Liver (tissue), 9 donors: ENCODE data around the gene FAM171A1. TPM values are rescaled to one million over a fixed set of nuclear protein-coding genes. Genes with fewer than 3 reads are reported as not detected.
A peak's percentile ranks its signal among the peaks of the same experiment; 100 is the strongest.

Experiments used
- DNase-seq: peaks from one replicate; pipeline ENCODE4 v3.0.0-alpha.2; 2017; ENCODE audit warnings: low spot score
- H3K27ac ChIP-seq, 2 donors: one replicate each; pipeline ENCODE4 v1.7.0; 2013; ENCODE audit warnings: inconsistent platforms in 2 of 2, low read length in 2 of 2, control low read depth in 1 of 2, low read depth in 1 of 2, mild to moderate bottlenecking in 1 of 2
- H3K27me3 ChIP-seq, 4 donors: one replicate each; pipeline versions ENCODE4 v1.6.1 to v1.7.0; 2013; ENCODE audit warnings: low read length in 3 of 4, inconsistent platforms in 1 of 4, mild to moderate bottlenecking in 1 of 4, moderate library complexity in 1 of 4; ENCODE audit not compliant: control insufficient read depth in 4 of 4, insufficient read depth in 4 of 4
- H3K36me3 ChIP-seq, 4 donors: one replicate each; pipeline versions ENCODE4 v1.6.1 to v1.7.0; 2013; ENCODE audit warnings: low read length in 3 of 4, mild to moderate bottlenecking in 3 of 4, low read depth in 1 of 4, moderate library complexity in 1 of 4; ENCODE audit not compliant: control insufficient read depth in 4 of 4, insufficient read depth in 3 of 4
- H3K4me1 ChIP-seq, 4 donors: one replicate each; pipeline versions ENCODE4 v1.6.1 to v1.7.0; 2013; ENCODE audit warnings: low read length in 3 of 4, mild to moderate bottlenecking in 3 of 4, moderate library complexity in 1 of 4; ENCODE audit not compliant: control insufficient read depth in 4 of 4, insufficient read depth in 4 of 4
- H3K4me3 ChIP-seq, 3 donors: one replicate each; pipeline versions ENCODE4 v1.6.1 to v1.7.0; 2013; ENCODE audit warnings: low read length in 3 of 3, control low read depth in 1 of 3, low read depth in 1 of 3, mild to moderate bottlenecking in 1 of 3
- H3K9ac ChIP-seq, 2 donors: one replicate each; pipeline ENCODE4 v1.7.0; 2013; ENCODE audit warnings: low read length in 2 of 2, mild to moderate bottlenecking in 2 of 2, moderate library complexity in 2 of 2, control low read depth in 1 of 2, low read depth in 1 of 2
- H3K9me3 ChIP-seq, 4 donors: one replicate each; pipeline versions ENCODE4 v1.6.1 to v1.7.0; 2013; ENCODE audit warnings: low read length in 3 of 4; ENCODE audit not compliant: control insufficient read depth in 4 of 4
- FOXA2 ChIP-seq: IDR thresholded peaks from 2 replicates; pipeline ENCODE4 v1.6.1; 2016; ENCODE audit warnings: antibody characterized with exemption
- GABPA ChIP-seq, 2 donors: IDR thresholded peaks in 1 of 2; conservative IDR thresholded peaks in 1 of 2; 2 replicates each; pipeline ENCODE4 v1.6.1; 2016; ENCODE audit warnings: antibody characterized with exemption in 2 of 2, mild to moderate bottlenecking in 1 of 2, moderate library complexity in 1 of 2
- HNF4A ChIP-seq, 2 donors: conservative IDR thresholded peaks; 2 replicates each; pipeline ENCODE4 v1.6.1; 2016; ENCODE audit warnings: antibody characterized with exemption in 2 of 2, mild to moderate bottlenecking in 2 of 2
- HNF4G ChIP-seq: IDR thresholded peaks from 2 replicates; pipeline ENCODE4 v1.6.1; 2016; ENCODE audit warnings: antibody characterized with exemption
- JUND ChIP-seq, 2 donors: IDR thresholded peaks; 2 replicates each; pipeline ENCODE4 v1.6.1; 2016; ENCODE audit warnings: antibody characterized with exemption in 2 of 2
- NR2F2 ChIP-seq: IDR thresholded peaks from 2 replicates; pipeline ENCODE4 v1.6.1; 2016; ENCODE audit warnings: antibody characterized with exemption
- RAD21 ChIP-seq, 2 donors: IDR thresholded peaks; 2 replicates each; pipeline ENCODE4 v1.6.1; 2016; ENCODE audit warnings: antibody characterized with exemption in 2 of 2, mild to moderate bottlenecking in 2 of 2
- RXRA ChIP-seq, 2 donors: IDR thresholded peaks; 2 replicates each; pipeline ENCODE4 v1.6.1; 2017 to 2018; ENCODE audit warnings: antibody characterized with exemption in 2 of 2, mild to moderate bottlenecking in 1 of 2
- SP1 ChIP-seq: IDR thresholded peaks from 2 replicates; pipeline ENCODE4 v1.6.1; 2018; ENCODE audit warnings: antibody characterized with exemption, mild to moderate bottlenecking
- TAF1 ChIP-seq: conservative IDR thresholded peaks from 2 replicates; pipeline ENCODE4 v1.6.1; 2016; ENCODE audit warnings: antibody characterized with exemption, mild to moderate bottlenecking
- WGBS: extraction: QIAGEN DNeasy Blood & Tissue Kit; methylation state at CpG from one replicate; pipeline ENCODE4 v1.1.7; 2013; 5-methylcytosine and 5-hydroxymethylcytosine counted together
- polyA plus RNA-seq, 2 donors: library from polyadenylated mRNA; stranded (reverse) in 1 of 2; unstranded in 1 of 2; fragments of 200-250 nt in 1 of 2; fragments of >200 nt in 1 of 2; fragmentation: Nextera tagmentation in 1 of 2; extraction: Ambion mirVana in 1 of 2; gene quantifications; one replicate each; pipeline versions ENCODE4 v1.2.1 to v1.2.3, GENCODE V29; 2013 to 2015
- total RNA-seq, 2 donors: library from RNA; depleted of rRNA; stranded (reverse); fragments of >200 nt; gene quantifications; one replicate each; pipeline ENCODE4 v1.2.3, GENCODE V29; 2014
- TF ChIP-seq, protein P1 (sequence below): fragments of 150-350 bp; IDR thresholded peaks from 2 replicates; pipeline ENCODE4 v1.5.1; 2017; ENCODE audit warnings: improper control_type of control experiment, low read depth, low read length; ENCODE audit not compliant: missing input control
- TF ChIP-seq, protein P2 (sequence below): IDR thresholded peaks from 2 replicates; pipeline ENCODE4 v1.6.1; 2016; ENCODE audit warnings: antibody characterized with exemption
- donor health status: healthy.
- donor health status: healthy.
- donor health status: healthy.
- donor health status: healthy.
- donor health status: healthy.

The FAM171A1 gene
- total and polyA plus RNA-seq, 4 donors, result 2.5 to 10.2 (median 7.7) TPM

- TF ChIP-seq, protein P1, sequence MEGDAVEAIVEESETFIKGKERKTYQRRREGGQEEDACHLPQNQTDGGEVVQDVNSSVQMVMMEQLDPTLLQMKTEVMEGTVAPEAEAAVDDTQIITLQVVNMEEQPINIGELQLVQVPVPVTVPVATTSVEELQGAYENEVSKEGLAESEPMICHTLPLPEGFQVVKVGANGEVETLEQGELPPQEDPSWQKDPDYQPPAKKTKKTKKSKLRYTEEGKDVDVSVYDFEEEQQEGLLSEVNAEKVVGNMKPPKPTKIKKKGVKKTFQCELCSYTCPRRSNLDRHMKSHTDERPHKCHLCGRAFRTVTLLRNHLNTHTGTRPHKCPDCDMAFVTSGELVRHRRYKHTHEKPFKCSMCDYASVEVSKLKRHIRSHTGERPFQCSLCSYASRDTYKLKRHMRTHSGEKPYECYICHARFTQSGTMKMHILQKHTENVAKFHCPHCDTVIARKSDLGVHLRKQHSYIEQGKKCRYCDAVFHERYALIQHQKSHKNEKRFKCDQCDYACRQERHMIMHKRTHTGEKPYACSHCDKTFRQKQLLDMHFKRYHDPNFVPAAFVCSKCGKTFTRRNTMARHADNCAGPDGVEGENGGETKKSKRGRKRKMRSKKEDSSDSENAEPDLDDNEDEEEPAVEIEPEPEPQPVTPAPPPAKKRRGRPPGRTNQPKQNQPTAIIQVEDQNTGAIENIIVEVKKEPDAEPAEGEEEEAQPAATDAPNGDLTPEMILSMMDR, result no peak
These were observed 10.0 kb downstream of the FAM171A1 start (continued) for GRCh38 chr10:15361131-15361530.

GRCh38 chr10:15360566-15360965 is 10.5 kb downstream of the FAM171A1 start:
- Histone ChIP-seq H3K36me3 (no peaks in the 10 kb centered on the region), H3K4me1 (no peaks in the 10 kb centered on the region), H3K9me3 (no peaks in the 10 kb centered on the region), H3K27ac (no peak overlapping the region), H3K9ac (no peak overlapping the region), H3K4me3 (no peak overlapping the region), H3K27me3 (no peaks in the 10 kb centered on the region)
- 92% methylated on average over 4 of the region's 4 CpGs for whole genome bisulfite sequencing
- no peak for DNase-seq
- no peak for TF ChIP-seq FOXA2

DNA sequence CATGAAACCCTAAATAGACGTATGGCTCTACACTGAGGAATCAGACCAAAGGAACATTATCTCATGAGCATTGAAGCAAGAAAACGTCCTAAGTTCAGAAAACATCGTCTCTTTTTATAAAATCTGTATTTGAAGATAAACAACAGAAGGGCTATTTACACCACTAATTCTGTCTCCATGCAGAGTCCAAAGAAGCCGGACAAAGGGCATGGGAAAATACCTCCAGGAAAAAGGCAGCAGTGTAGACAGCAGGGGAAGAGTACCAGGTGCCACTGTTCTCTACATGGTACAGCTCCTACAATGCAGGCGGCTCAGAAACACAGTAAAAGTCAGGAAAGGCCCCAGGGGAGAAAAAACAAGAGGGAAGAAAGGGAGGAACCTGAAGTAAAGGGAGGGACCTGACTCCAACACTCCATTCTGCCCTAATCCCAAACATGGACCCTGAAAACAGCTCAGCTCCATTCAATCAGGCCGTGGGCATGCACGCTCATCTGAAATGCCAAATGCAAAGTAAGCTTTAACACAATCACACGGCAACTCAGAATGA is 17.5 kb downstream of the FAM171A1 start:
- Histone ChIP-seq H3K27me3 (no peaks in the 10 kb centered on the region), H3K9ac (no peak overlapping the region), H3K9me3 (no peaks in the 10 kb centered on the region), H3K4me1 (peaks cover 0 to 11% (median 7%) of the 10 kb centered on the region in 4 donors), H3K36me3 (no peaks in the 10 kb centered on the region), H3K4me3 (no peak overlapping the region), H3K27ac (no peak overlapping the region)
- no peak for DNase-seq
- 54% methylated on average over 8 of the region's 8 CpGs for WGBS
- TF ChIP-seq RAD21 (IDR thresholded peaks at IDR 0.05) (no peak), NR2F2 (no peak), JUND (IDR thresholded peaks at IDR 0.05) (no peak), FOXA2 (no peak), HNF4A (conservative IDR thresholded peaks at IDR 0.05) (peak; percentile 38 to 41)

DNA sequence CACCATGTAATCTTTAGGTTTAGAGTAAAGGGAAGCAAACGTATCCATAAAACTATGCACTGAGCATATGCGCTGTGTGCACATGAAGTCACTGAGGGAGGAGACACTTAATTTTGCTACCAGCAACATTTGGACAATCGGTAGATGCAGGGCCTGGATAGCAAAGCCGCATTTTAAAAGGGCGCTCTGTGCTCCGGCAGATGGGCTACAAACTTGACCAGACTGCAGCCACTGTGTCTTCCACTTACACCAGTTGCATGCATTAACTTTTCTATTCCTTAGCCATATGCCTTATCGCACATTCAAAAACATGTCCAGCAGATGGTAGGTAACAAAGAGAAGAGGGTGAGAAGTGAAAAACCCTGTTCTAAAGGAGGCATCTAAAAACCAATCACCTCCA is 18.3 kb downstream of the FAM171A1 start:
- no peak overlapping the region for H3K9ac ChIP-seq
- H3K27me3 ChIP-seq, result no peaks in the 10 kb centered on the region
- H3K4me1 ChIP-seq, result peaks cover 0 to 11% (median 7%) of the 10 kb centered on the region in 4 donors
- no peak for DNase-seq
- H3K27ac ChIP-seq, result no peak overlapping the region
- TF ChIP-seq RAD21 (IDR thresholded peaks at IDR 0.05) (no peak), GABPA (IDR thresholded peaks at IDR 0.05 in 1 of 2, conservative IDR thresholded peaks at IDR 0.05 in 1 of 2) (no peak), HNF4G (no peak), TAF1 (no peak), NR2F2 (no peak), RXRA (IDR thresholded peaks at IDR 0.05) (no peak), SP1 (no peak)
- TF ChIP-seq, protein P2, sequence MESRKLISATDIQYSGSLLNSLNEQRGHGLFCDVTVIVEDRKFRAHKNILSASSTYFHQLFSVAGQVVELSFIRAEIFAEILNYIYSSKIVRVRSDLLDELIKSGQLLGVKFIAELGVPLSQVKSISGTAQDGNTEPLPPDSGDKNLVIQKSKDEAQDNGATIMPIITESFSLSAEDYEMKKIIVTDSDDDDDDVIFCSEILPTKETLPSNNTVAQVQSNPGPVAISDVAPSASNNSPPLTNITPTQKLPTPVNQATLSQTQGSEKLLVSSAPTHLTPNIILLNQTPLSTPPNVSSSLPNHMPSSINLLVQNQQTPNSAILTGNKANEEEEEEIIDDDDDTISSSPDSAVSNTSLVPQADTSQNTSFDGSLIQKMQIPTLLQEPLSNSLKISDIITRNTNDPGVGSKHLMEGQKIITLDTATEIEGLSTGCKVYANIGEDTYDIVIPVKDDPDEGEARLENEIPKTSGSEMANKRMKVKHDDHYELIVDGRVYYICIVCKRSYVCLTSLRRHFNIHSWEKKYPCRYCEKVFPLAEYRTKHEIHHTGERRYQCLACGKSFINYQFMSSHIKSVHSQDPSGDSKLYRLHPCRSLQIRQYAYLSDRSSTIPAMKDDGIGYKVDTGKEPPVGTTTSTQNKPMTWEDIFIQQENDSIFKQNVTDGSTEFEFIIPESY, result no peak
- TF ChIP-seq, protein P1, result no peak
- H3K4me3 ChIP-seq, result no peak overlapping the region
- no peaks in the 10 kb centered on the region for H3K36me3 ChIP-seq
- WGBS, result 98% methylated on average over 7 of the region's 7 CpGs
- H3K9me3 ChIP-seq, result no peaks in the 10 kb centered on the region
